ENCODE data around the gene FMOD. TPM values are rescaled to one million over a fixed set of nuclear protein-coding genes. Genes with fewer than 3 reads are reported as not detected.

The FMOD gene
- total RNA-seq, 1 experiment from 2014 or later = 2.2 TPM

DNA sequence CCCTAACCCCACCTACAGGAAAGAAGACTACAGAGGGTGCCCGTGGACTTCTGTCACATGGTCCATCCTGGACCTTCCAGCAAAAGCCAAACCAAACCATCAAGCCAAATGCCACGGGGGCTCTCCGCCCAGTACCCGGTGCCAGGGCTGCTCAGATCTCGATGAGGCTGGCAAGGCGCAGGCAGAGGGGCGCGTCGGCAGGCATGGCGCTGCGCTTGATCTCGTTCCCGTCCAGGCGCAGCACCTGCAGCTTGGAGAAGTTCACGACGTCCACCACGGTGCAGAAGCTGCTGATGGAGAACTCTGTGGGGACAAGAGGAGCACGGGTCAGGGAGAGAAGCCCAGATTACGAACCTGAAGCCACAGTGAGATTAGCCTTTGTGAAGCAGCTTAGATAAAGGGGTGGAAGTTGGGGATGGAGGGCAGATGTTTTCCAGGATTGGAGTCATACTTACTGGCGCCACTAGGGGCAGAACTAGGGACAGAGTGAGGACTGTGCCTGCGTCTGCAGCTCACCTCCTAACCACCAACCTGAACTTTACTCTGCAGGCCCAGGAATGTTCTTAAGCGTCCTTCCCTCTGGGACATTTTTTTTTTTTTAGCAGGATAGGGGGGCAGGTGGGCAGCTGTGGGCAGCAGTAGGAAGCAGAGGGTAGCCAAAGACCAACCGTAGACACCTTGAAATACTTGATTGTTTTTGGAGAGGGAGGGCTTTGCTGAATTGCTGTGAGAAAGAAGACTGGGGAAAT is 8.6 kb downstream of the FMOD start:
- Histone ChIP-seq H3K9me2 (replicated peaks; ENCODE audit: insufficient read depth, low read length) (no peaks in the 10 kb centered on the region), H3K4me1 (ENCODE audit: low read length) (peaks cover 18% of the 10 kb centered on the region), H3K9me3 (ENCODE audit: low read length) (no peaks in the 10 kb centered on the region), H3K27me3 (ENCODE audit: low read length) (no peaks in the 10 kb centered on the region), H3K9ac (ENCODE audit: low read length) (no peak overlapping the region), H3K4me2 (ENCODE audit: low read depth, low read length, poor library complexity, severe bottlenecking) (no peak overlapping the region), H3K79me2 (ENCODE audit: low read length) (no peaks in the 10 kb centered on the region), H3K4me3 (ENCODE audit: low read length) (no peak overlapping the region), H3K27ac (ENCODE audit: low read length) (no peak overlapping the region), H4K20me1 (ENCODE audit: insufficient read depth, low read depth, low read length) (no peaks in the 10 kb centered on the region), H2AFZ (ENCODE audit: low read length) (no peak overlapping the region), H3K36me3 (ENCODE audit: insufficient read depth, low read length) (no peaks in the 10 kb centered on the region)
- peak; percentile 81 for DNase-seq

DNA sequence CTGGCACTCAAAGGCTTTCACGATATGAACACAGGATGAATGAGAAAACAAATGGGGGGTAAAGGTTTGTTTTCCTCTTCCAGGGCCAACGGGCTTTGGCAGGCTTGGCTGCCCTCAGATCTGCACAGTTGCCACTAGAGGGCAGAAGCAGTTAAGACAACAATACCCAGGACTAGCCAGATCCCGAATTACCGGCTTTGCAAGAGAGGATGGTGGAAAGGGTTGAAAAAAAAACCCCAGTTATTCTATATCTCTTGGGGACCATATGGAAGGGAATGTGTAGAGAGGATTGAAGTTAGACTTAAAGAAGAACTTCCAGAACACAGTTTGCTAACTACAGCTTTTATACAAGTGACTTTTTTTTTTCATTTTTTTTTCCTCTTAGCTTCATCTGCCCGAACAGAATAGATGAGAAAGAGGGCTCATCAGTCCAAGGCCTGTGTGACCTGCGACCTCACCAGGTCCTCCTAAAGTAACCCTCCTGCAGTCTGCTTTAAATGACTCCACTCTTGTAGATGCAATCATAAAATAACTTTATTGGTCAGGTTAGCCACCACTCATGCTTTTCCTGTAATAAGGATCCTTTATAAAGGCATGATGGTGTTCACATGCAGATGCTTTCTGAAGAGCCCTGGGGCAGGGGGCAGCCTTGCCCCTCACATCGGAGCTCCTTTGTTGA is 10.7 kb downstream of the FMOD start:
- H3K9me2 ChIP-seq (replicated peaks; ENCODE audit: insufficient read depth, low read length) = no peaks in the 10 kb centered on the region
- DNase-seq = peak; percentile 88
- no peaks in the 10 kb centered on the region for H3K79me2 ChIP-seq (ENCODE audit: low read length)
- no peaks in the 10 kb centered on the region for H3K36me3 ChIP-seq (ENCODE audit: insufficient read depth, low read length)
- H3K27ac ChIP-seq (ENCODE audit: low read length) = no peak overlapping the region
- H3K4me3 ChIP-seq (ENCODE audit: low read length) = no peak overlapping the region
- H4K20me1 ChIP-seq (ENCODE audit: insufficient read depth, low read depth, low read length) = no peaks in the 10 kb centered on the region
- H3K4me1 ChIP-seq (ENCODE audit: low read length) = peaks cover 14% of the 10 kb centered on the region
- no peaks in the 10 kb centered on the region for H3K9me3 ChIP-seq (ENCODE audit: low read length)
- no peak overlapping the region for H3K4me2 ChIP-seq (ENCODE audit: low read depth, low read length, poor library complexity, severe bottlenecking)
- H3K9ac ChIP-seq (ENCODE audit: low read length) = 0 out of 2 replicates have a peak overlapping the region, but pooled peaks have one; percentile 11
- no peaks in the 10 kb centered on the region for H3K27me3 ChIP-seq (ENCODE audit: low read length)
- H2AFZ ChIP-seq (ENCODE audit: low read length) = no peak overlapping the region

DNA sequence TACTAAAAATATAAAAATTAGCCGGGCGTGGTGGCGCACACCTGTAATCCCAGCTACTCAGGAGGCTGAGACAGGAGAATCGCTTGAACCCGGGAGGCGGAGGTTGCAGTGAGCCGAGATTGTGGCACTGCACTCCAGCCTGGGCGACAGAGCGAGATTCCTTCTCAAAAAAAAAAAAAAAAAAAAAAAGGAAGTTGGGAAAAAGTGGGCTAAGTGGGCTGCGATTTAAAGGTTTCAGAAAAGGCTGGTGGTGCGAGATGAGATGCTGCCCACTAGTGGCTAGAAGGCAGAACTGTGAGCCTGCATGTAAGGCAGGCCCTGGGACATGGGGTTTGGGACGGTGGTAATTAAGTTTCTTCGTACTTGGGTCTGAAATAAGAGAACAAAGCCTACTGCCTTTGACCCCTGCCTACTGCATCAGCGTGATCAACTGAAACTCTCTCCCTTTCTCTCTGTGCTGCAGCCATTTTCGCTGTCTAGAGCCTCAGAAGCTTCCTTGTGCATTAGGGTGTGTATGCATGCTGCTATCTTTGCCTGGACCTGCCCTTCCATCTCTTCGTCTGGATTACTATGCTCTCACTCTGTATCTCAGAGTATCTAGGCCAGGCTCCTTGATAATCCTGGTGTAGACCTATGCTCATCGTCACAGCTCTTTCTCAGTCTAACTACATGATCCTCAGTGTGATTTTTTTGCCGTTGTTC is 12.4 kb downstream of the FMOD start:
- H2AFZ ChIP-seq (ENCODE audit: low read length) = no peak overlapping the region
- no peak overlapping the region for H3K4me3 ChIP-seq (ENCODE audit: low read length)
- H3K79me2 ChIP-seq (ENCODE audit: low read length) = no peaks in the 10 kb centered on the region
- no peaks in the 10 kb centered on the region for H3K9me3 ChIP-seq (ENCODE audit: low read length)
- no peak overlapping the region for H3K4me2 ChIP-seq (ENCODE audit: low read depth, low read length, poor library complexity, severe bottlenecking)
- H3K27ac ChIP-seq (ENCODE audit: low read length) = no peak overlapping the region
- no peaks in the 10 kb centered on the region for H3K27me3 ChIP-seq (ENCODE audit: low read length)
- peak; percentile 87 for DNase-seq
- H3K9me2 ChIP-seq (replicated peaks; ENCODE audit: insufficient read depth, low read length) = no peaks in the 10 kb centered on the region
- no peaks in the 10 kb centered on the region for H3K36me3 ChIP-seq (ENCODE audit: insufficient read depth, low read length)
- H3K4me1 ChIP-seq (ENCODE audit: low read length) = peaks cover 11% of the 10 kb centered on the region
- no peak overlapping the region for H3K9ac ChIP-seq (ENCODE audit: low read length)
- no peaks in the 10 kb centered on the region for H4K20me1 ChIP-seq (ENCODE audit: insufficient read depth, low read depth, low read length)

DNA sequence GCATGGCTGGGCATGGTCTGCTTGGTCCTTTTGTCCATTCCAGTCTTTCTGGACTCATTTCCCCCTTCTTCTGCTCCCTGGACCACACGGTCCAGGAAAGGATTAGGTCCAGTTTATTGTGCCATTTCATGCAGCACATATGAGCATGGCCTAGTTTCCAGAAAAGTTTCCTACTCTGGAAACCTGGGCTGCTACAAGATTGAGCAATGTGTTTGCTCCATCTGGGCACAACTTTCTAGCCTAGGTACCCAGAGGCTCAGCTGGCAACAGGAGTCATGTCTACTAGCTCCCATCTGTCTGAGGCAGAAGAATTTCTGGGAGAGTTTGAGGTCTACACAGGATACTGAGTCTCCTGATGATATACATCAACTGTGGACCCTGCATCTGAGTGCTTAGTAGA is 14.8 kb downstream of the FMOD start:
- DNase-seq = no peak
- Histone ChIP-seq H3K4me2 (ENCODE audit: low read depth, low read length, poor library complexity, severe bottlenecking) (no peak overlapping the region), H3K9ac (ENCODE audit: low read length) (no peak overlapping the region), H3K4me1 (ENCODE audit: low read length) (peaks cover 19% of the 10 kb centered on the region), H3K79me2 (ENCODE audit: low read length) (no peaks in the 10 kb centered on the region), H3K9me3 (ENCODE audit: low read length) (no peaks in the 10 kb centered on the region), H3K9me2 (replicated peaks; ENCODE audit: insufficient read depth, low read length) (no peaks in the 10 kb centered on the region), H2AFZ (ENCODE audit: low read length) (no peak overlapping the region), H4K20me1 (ENCODE audit: insufficient read depth, low read depth, low read length) (no peaks in the 10 kb centered on the region), H3K27me3 (ENCODE audit: low read length) (no peaks in the 10 kb centered on the region), H3K27ac (ENCODE audit: low read length) (no peak overlapping the region), H3K36me3 (ENCODE audit: insufficient read depth, low read length) (no peaks in the 10 kb centered on the region), H3K4me3 (ENCODE audit: low read length) (no peak overlapping the region)

DNA sequence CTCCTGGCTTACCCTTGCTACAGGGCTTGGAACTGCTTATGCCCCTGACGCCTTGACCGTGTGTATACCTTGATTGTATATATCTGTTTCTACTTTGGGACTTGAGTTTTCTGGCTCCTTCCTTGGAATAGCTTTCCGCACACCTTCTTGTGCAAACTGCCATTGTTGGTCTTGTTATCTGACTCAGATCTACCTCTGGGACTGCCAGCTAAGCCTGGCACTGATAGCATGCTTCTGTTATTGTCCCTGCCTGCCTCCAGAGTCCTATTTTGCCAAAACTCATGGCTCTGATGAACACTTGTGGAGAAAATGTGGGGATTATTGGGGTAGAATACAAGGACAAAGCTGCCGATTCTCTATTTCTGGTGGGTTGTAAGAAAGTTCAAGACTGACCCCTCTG is 15.4 kb downstream of the FMOD start:
- Histone ChIP-seq H3K36me3 (ENCODE audit: insufficient read depth, low read length) (no peaks in the 10 kb centered on the region), H3K4me1 (ENCODE audit: low read length) (peaks cover 19% of the 10 kb centered on the region), H3K27ac (ENCODE audit: low read length) (no peak overlapping the region), H3K4me2 (ENCODE audit: low read depth, low read length, poor library complexity, severe bottlenecking) (no peak overlapping the region), H2AFZ (ENCODE audit: low read length) (no peak overlapping the region), H3K9ac (ENCODE audit: low read length) (no peak overlapping the region), H3K4me3 (ENCODE audit: low read length) (no peak overlapping the region), H3K79me2 (ENCODE audit: low read length) (no peaks in the 10 kb centered on the region), H3K9me2 (replicated peaks; ENCODE audit: insufficient read depth, low read length) (no peaks in the 10 kb centered on the region), H3K27me3 (ENCODE audit: low read length) (no peaks in the 10 kb centered on the region), H4K20me1 (ENCODE audit: insufficient read depth, low read depth, low read length) (no peaks in the 10 kb centered on the region), H3K9me3 (ENCODE audit: low read length) (no peaks in the 10 kb centered on the region)
- DNase-seq = no peak

DNA sequence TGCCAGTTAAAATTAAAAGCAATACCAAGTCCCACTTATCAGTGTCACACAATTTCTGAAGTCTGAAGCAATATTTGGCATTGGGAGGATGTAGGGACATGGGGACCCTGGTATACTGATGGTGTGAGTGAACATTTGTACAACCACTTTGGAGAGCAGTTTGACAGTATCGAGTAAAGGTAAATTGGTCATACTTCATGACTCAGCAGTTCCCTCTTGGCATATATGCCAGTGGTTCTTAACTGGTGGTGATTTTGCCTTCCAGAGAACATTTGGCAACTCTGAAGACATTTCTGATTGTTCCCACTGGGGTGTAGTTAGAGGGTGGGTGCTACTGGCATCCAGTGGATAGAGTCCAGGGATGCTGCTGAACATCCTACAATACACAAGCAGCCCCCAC is 19.7 kb downstream of the FMOD start:
- no peak overlapping the region for H3K4me2 ChIP-seq (ENCODE audit: low read depth, low read length, poor library complexity, severe bottlenecking)
- H3K79me2 ChIP-seq (ENCODE audit: low read length) = no peaks in the 10 kb centered on the region
- H3K9ac ChIP-seq (ENCODE audit: low read length) = no peak overlapping the region
- no peak overlapping the region for H3K27ac ChIP-seq (ENCODE audit: low read length)
- no peaks in the 10 kb centered on the region for H3K27me3 ChIP-seq (ENCODE audit: low read length)
- no peak for DNase-seq
- no peak overlapping the region for H3K4me3 ChIP-seq (ENCODE audit: low read length)
- no peaks in the 10 kb centered on the region for H4K20me1 ChIP-seq (ENCODE audit: insufficient read depth, low read depth, low read length)
- H2AFZ ChIP-seq (ENCODE audit: low read length) = no peak overlapping the region
- H3K9me2 ChIP-seq (replicated peaks; ENCODE audit: insufficient read depth, low read length) = no peaks in the 10 kb centered on the region
- H3K4me1 ChIP-seq (ENCODE audit: low read length) = peaks cover 35% of the 10 kb centered on the region
- no peaks in the 10 kb centered on the region for H3K36me3 ChIP-seq (ENCODE audit: insufficient read depth, low read length)
- no peaks in the 10 kb centered on the region for H3K9me3 ChIP-seq (ENCODE audit: low read length)

DNA sequence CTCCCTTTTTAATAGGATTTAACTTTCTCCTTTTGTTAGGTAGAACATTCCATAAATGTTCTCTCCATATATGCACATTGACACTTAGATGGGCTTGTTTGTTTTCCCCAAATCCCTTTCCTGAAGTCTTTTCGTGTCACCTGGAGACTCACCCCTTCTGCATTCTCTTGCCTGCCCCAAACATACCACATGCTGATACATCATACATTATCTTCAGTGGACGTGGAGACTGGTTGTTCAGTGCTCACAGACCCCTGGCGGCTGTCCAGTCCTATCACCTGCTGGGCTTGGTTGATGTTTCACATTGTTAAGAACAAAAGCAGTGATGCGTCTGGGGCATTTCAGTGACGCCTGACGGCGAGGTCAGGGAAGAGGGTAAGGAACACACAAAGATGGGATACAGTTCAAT is 22.2 kb downstream of the FMOD start:
- Histone ChIP-seq H3K4me2 (ENCODE audit: low read depth, low read length, poor library complexity, severe bottlenecking) (peak overlapping the region; percentile 98), H3K9me2 (replicated peaks; ENCODE audit: insufficient read depth, low read length) (no peaks in the 10 kb centered on the region), H3K27me3 (ENCODE audit: low read length) (no peaks in the 10 kb centered on the region), H3K9me3 (ENCODE audit: low read length) (no peaks in the 10 kb centered on the region), H3K4me1 (ENCODE audit: low read length) (peaks cover 60% of the 10 kb centered on the region), H3K79me2 (ENCODE audit: low read length) (no peaks in the 10 kb centered on the region), H3K27ac (ENCODE audit: low read length) (peak overlapping the region; percentile 100), H3K36me3 (ENCODE audit: insufficient read depth, low read length) (no peaks in the 10 kb centered on the region), H3K9ac (ENCODE audit: low read length) (0 out of 2 replicates have a peak overlapping the region, but pooled peaks have one; percentile 72), H3K4me3 (ENCODE audit: low read length) (no peak overlapping the region), H2AFZ (ENCODE audit: low read length) (no peak overlapping the region), H4K20me1 (ENCODE audit: insufficient read depth, low read depth, low read length) (no peaks in the 10 kb centered on the region)
- peak; percentile 71 for DNase-seq

Data from Karpas-422 (cell line).